DND-41 (cell line): ENCODE data around the gene LYPD6B.

Source experiments
- ATAC-seq: fragments of 200-7000 bp; cut with Tn5 transposase; 3 replicates; pipeline ENCODE4 v1.9.1; 2021; ENCODE audit warnings: low read depth; ENCODE audit not compliant: insufficient read depth
- DNase-seq: peaks from one replicate; pipeline ENCODE4 v3.0.0-alpha.2; 2020
- H2AFZ ChIP-seq: 2 replicates; pipeline ENCODE4 v1.6.0; 2012; ENCODE audit warnings: low read depth, low read length
- H3K27ac ChIP-seq: 2 replicates; pipeline ENCODE4 v1.5.1; 2012; ENCODE audit warnings: low read length, inconsistent platforms
- H3K27me3 ChIP-seq: fragments of 200-600 bp; sonication (generic); 2 replicates; pipeline ENCODE4 v1.6.0; 2012; ENCODE audit warnings: low read length, mild to moderate bottlenecking, inconsistent platforms; ENCODE audit not compliant: insufficient read depth, poor library complexity
- H3K36me3 ChIP-seq: 2 replicates; pipeline ENCODE4 v1.5.1; 2012; ENCODE audit warnings: low read length, inconsistent platforms; ENCODE audit not compliant: insufficient read depth
- H3K4me1 ChIP-seq: 2 replicates; pipeline ENCODE4 v1.5.1; 2012; ENCODE audit warnings: mild to moderate bottlenecking, low read length; ENCODE audit not compliant: insufficient read depth
- H3K4me2 ChIP-seq: 2 replicates; pipeline ENCODE4 v1.6.0; 2012; ENCODE audit warnings: mild to moderate bottlenecking, moderate library complexity, low read length, inconsistent platforms; ENCODE audit not compliant: insufficient read depth
- H3K4me3 ChIP-seq, 2 experiments: fragments of 200-600 bp in 1 of 2; shearing (Covaris generic) in 1 of 2; 2 replicates each; pipeline ENCODE4 v1.5.1; 2012 to 2016; ENCODE audit warnings: inconsistent platforms in 2 of 2, low read length in 2 of 2, mild to moderate bottlenecking in 2 of 2, low read depth in 1 of 2, moderate library complexity in 1 of 2
- H3K79me2 ChIP-seq: 2 replicates; pipeline ENCODE4 v1.6.0; 2012; ENCODE audit warnings: low read length, inconsistent platforms; ENCODE audit not compliant: insufficient read depth
- H3K9ac ChIP-seq: 2 replicates; pipeline ENCODE4 v1.6.0; 2012; ENCODE audit warnings: low read depth, mild to moderate bottlenecking, inconsistent platforms, low read length, moderate library complexity
- H3K9me3 ChIP-seq: 2 replicates; pipeline ENCODE4 v1.5.1; 2012; ENCODE audit warnings: low read length, moderate library complexity, mild to moderate bottlenecking, inconsistent platforms; ENCODE audit not compliant: insufficient read depth, severe bottlenecking
- H4K20me1 ChIP-seq: 2 replicates; pipeline ENCODE4 v1.6.0; 2012; ENCODE audit warnings: low read length; ENCODE audit not compliant: insufficient read depth
- EZH2 ChIP-seq: IDR thresholded peaks from 3 replicates; pipeline ENCODE4 v1.6.1; 2012; ENCODE audit warnings: borderline replicate concordance, low read depth, mild to moderate bottlenecking, moderate library complexity, low read length, inconsistent platforms; ENCODE audit not compliant: severe bottlenecking
- TF ChIP-seq, protein P1 (sequence below): IDR thresholded peaks from 2 replicates; pipeline ENCODE4 v1.5.1; 2012; ENCODE audit warnings: borderline replicate concordance, low read length, moderate library complexity, mild to moderate bottlenecking; ENCODE audit not compliant: poor library complexity, severe bottlenecking; ENCODE audit errors: extremely low read depth

The LYPD6B gene

GRCh38 chr2:149012545-149012944 is 26.0 kb upstream of the LYPD6B start:
- Histone ChIP-seq H3K9ac (no peak overlapping the region), H4K20me1 (no peaks in the 10 kb centered on the region), H3K9me3 (no peaks in the 10 kb centered on the region), H3K4me1 (0 out of 2 replicates have a peak, but pooled peaks cover 4% of the 10 kb centered on the region), H3K4me3 (no peak overlapping the region), H3K27ac (no peak overlapping the region), H2AFZ (no peak overlapping the region), H3K27me3 (peaks cover 8% of the 10 kb centered on the region), H3K36me3 (no peaks in the 10 kb centered on the region), H3K4me2 (no peak overlapping the region), H3K79me2 (no peaks in the 10 kb centered on the region)
- no peak for TF ChIP-seq EZH2
- TF ChIP-seq, protein P1, sequence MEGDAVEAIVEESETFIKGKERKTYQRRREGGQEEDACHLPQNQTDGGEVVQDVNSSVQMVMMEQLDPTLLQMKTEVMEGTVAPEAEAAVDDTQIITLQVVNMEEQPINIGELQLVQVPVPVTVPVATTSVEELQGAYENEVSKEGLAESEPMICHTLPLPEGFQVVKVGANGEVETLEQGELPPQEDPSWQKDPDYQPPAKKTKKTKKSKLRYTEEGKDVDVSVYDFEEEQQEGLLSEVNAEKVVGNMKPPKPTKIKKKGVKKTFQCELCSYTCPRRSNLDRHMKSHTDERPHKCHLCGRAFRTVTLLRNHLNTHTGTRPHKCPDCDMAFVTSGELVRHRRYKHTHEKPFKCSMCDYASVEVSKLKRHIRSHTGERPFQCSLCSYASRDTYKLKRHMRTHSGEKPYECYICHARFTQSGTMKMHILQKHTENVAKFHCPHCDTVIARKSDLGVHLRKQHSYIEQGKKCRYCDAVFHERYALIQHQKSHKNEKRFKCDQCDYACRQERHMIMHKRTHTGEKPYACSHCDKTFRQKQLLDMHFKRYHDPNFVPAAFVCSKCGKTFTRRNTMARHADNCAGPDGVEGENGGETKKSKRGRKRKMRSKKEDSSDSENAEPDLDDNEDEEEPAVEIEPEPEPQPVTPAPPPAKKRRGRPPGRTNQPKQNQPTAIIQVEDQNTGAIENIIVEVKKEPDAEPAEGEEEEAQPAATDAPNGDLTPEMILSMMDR: no peak
- DNase-seq: no peak
- no peak for ATAC-seq

DNA sequence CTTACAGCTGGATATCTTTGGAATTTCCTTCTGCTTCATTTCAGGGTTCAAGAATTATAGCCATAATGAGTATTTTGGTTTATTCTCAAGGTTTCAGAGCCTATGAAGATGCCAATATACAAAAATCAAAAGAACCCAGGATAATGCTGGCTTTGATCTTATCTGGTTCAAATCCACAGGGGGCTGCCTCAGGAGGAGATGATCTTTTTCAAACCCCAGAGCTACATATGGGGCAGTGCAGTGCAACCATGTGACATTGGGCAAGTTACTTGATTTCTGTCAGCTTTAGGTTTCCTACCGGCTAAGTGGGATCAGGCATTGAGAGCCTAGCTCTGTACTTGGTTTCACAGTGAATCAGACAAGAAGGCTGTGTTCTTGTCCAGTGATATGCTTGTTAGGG is 23.0 kb upstream of the LYPD6B start:
- TF ChIP-seq, protein P1: no peak
- no peak for TF ChIP-seq EZH2
- ATAC-seq: no peak
- no peak overlapping the region for H3K4me3 ChIP-seq
- no peaks in the 10 kb centered on the region for H3K79me2 ChIP-seq
- H3K4me1 ChIP-seq: 0 out of 2 replicates have a peak, but pooled peaks cover 4% of the 10 kb centered on the region
- H3K9ac ChIP-seq: no peak overlapping the region
- H2AFZ ChIP-seq: no peak overlapping the region
- H3K27ac ChIP-seq: no peak overlapping the region
- H3K9me3 ChIP-seq: no peaks in the 10 kb centered on the region
- no peak for DNase-seq
- no peaks in the 10 kb centered on the region for H3K36me3 ChIP-seq
- H3K4me2 ChIP-seq: no peak overlapping the region
- peaks cover 4% of the 10 kb centered on the region for H3K27me3 ChIP-seq
- no peaks in the 10 kb centered on the region for H4K20me1 ChIP-seq

- Histone ChIP-seq H3K79me2 (no peaks in the 10 kb centered on the region), H3K27ac (no peak overlapping the region), H3K9me3 (no peaks in the 10 kb centered on the region), H3K9ac (no peak overlapping the region), H3K4me3 (no peak overlapping the region), H3K27me3 (peaks cover 4% of the 10 kb centered on the region), H2AFZ (no peak overlapping the region), H3K36me3 (no peaks in the 10 kb centered on the region), H3K4me1 (0 out of 2 replicates have a peak, but pooled peaks cover 4% of the 10 kb centered on the region), H3K4me2 (no peak overlapping the region), H4K20me1 (no peaks in the 10 kb centered on the region)
- DNase-seq: no peak
- no peak for TF ChIP-seq EZH2
- TF ChIP-seq, protein P1: no peak
- ATAC-seq: no peak
Measured at GRCh38 chr2:149015926-149016563, 22.5 kb upstream of the LYPD6B start.
